ENCODE data around the gene IRF6.

DNA sequence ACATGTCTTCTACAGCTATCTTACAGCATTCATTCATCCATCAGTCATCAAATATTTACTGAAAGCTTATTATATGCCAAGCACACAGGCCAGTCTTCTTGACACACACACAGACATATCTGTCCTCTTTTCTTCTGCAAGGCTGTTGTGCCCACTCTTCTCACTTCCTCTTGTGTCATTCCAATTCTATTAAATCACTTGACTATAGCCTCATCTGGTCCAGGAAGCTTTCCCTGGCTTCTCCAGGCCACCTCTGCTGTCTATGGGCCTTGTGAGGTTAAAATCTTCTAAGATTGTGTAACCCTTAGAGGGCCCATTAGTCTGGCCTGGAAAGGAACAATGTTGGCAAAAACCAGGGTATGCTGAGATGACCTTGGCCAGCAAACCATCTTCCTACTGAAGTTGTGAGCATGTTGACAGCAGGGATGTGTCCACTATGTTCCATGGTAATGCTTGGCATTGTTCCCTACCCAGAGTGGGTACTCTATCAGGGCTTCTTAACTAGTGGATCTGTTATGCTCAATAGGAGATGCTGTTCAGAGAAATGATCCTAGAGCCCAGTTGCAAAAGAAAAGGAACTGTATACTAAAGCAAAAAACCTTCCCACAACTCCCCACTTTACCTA, 44.8 kb downstream of the IRF6 start:
- no peak for TF ChIP-seq EP300 (conservative IDR thresholded peaks at IDR 0.05; ENCODE audit: poor library complexity, severe bottlenecking)
- no peak for TF ChIP-seq EZH2 (IDR thresholded peaks at IDR 0.05; ENCODE audit: borderline replicate concordance, insufficient read depth, low read length, poor library complexity, severe bottlenecking)
- TF ChIP-seq, protein P1, sequence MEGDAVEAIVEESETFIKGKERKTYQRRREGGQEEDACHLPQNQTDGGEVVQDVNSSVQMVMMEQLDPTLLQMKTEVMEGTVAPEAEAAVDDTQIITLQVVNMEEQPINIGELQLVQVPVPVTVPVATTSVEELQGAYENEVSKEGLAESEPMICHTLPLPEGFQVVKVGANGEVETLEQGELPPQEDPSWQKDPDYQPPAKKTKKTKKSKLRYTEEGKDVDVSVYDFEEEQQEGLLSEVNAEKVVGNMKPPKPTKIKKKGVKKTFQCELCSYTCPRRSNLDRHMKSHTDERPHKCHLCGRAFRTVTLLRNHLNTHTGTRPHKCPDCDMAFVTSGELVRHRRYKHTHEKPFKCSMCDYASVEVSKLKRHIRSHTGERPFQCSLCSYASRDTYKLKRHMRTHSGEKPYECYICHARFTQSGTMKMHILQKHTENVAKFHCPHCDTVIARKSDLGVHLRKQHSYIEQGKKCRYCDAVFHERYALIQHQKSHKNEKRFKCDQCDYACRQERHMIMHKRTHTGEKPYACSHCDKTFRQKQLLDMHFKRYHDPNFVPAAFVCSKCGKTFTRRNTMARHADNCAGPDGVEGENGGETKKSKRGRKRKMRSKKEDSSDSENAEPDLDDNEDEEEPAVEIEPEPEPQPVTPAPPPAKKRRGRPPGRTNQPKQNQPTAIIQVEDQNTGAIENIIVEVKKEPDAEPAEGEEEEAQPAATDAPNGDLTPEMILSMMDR (IDR thresholded peaks at IDR 0.05; ENCODE audit: poor library complexity, severe bottlenecking) = no peak
- no peak for TF ChIP-seq RAD21 (conservative IDR thresholded peaks at IDR 0.05)
- no peak for TF ChIP-seq SMC3 (conservative IDR thresholded peaks at IDR 0.05; ENCODE audit: poor library complexity)
